Sciatic nerve (tissue), 2 donors: ENCODE results near the gene ROS1. TPM values are rescaled to one million over a fixed set of nuclear protein-coding genes. Genes with fewer than 3 reads are reported as not detected.
A peak's percentile ranks its signal among the peaks of the same experiment; 100 is the strongest.
"Not testable (repeated sequence)": the region's sequence is repeated elsewhere in the genome, so short reads cannot be mapped to it uniquely, and the experiment has no call there.

Experiments used
- ATAC-seq: fragments of 200-7000 bp; cut with Tn5 transposase; one replicate; pipeline ENCODE4 v1.9.1; 2020; ENCODE audit warnings: mild to moderate bottlenecking, moderate library complexity
- DNase-seq: peaks from one replicate; pipeline ENCODE4 v3.0.0-alpha.2; 2020; ENCODE audit warnings: low spot score
- intact Hi-C: fragments of 100-400 bp; cut with DNase I; formaldehyde crosslinking; loops from one replicate; pipeline ENCODE4 v1.14.2; 2022
- total RNA-seq: library from RNA; stranded (reverse); fragmentation: NEBNext Ultra II Directional; extraction: Animal tissue kit (Norgen Biotek cat#: 25700); gene quantifications from one replicate; pipeline ENCODE4 v1.2.1, GENCODE V29; 2021
- donor health status: DM: no; HTN: no; CAD: no.
- donor health status: DM: no; HTN: no; CAD: no.

ROS1 gene
- total RNA-seq, 1 donor from 2014 or later = 0.04 TPM

GRCh38 chr6:117275205-117275604 is 150.5 kb downstream of the ROS1 start:
- no peak for DNase-seq
- intact Hi-C loops = no loop called here

GRCh38 chr6:117272891-117273290 is 152.9 kb downstream of the ROS1 start:
- intact Hi-C loops = no loop called here
- DNase-seq (no peak), ATAC-seq (no peak)

More at GRCh38 chr6:117275205-117275604, 150.5 kb downstream of the ROS1 start:
- ATAC-seq = no peak

GRCh38 chr6:117272032-117272866 is 153.5 kb downstream of the ROS1 start:
- intact Hi-C loops = no loop called here
- no peak for ATAC-seq
- DNase-seq = no peak

GRCh38 chr6:117270843-117271507 is 154.8 kb downstream of the ROS1 start:
- intact Hi-C loops = no loop called here
- DNase-seq (no peak), ATAC-seq (no peak)

DNA sequence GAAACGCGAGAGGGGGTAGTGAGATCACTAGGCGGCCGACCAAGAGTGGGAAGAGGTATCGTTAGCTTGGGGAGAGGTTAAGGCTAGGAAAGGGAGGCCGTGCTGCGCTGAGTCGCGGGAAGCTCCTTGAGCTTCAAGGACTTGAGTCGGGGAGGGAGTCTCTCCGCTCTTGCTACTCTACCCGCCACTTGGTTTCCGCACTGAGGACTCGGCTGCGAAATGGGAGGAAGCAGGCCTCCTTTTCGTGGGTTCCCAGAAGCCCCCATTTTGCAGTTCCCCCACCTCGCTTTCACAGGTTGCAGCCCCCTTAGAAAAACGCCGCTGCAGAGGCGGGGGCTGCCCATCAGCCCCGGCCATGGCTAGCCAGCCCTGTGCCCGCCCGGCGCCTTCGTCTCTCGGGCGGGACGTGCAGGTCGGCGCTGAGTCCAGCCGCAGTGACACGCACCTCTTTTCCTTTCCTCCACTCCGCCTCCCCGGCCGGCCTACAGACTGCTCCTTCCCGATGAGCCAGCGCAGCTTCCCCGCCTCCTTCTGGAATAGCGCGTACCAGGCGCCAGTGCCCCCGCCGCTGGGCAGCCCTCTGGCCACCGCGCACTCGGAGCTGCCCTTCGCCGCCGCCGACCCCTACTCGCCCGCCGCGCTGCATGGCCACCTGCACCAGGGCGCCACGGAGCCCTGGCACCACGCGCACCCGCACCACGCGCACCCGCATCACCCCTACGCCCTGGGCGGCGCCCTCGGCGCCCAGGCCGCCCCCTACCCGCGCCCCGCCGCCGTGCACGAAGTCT is 155.5 kb downstream of the ROS1 start:
- intact Hi-C loops = no loop called here
- no peak for DNase-seq
- ATAC-seq = no peak

DNA sequence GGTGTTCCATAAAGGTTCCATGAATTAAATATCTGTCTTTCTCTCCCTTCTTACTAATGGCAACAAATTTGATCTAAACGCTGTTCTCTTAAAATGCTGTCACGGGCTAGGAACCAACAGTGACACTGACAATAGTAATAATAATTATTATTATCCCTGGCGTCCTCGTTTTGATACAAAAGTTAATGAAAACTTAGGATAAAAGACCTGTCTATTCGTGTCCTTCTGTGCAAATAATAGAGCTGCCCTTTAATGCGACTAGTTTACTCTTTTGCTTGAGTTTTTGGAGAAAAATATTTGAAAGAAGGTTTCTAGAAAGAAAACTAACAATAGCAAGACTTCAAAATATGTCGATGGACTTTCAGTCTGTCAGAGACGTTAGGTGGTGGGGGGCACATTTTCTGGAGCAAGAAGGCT is 156.1 kb downstream of the ROS1 start:
- ATAC-seq (no peak), DNase-seq (no peak)
- intact Hi-C loops = no loop called here

- intact Hi-C loops = no loop called here
- ATAC-seq (no peak), DNase-seq (no peak)
Observed at GRCh38 chr6:117268924-117269323, 156.8 kb downstream of the ROS1 start.

DNA sequence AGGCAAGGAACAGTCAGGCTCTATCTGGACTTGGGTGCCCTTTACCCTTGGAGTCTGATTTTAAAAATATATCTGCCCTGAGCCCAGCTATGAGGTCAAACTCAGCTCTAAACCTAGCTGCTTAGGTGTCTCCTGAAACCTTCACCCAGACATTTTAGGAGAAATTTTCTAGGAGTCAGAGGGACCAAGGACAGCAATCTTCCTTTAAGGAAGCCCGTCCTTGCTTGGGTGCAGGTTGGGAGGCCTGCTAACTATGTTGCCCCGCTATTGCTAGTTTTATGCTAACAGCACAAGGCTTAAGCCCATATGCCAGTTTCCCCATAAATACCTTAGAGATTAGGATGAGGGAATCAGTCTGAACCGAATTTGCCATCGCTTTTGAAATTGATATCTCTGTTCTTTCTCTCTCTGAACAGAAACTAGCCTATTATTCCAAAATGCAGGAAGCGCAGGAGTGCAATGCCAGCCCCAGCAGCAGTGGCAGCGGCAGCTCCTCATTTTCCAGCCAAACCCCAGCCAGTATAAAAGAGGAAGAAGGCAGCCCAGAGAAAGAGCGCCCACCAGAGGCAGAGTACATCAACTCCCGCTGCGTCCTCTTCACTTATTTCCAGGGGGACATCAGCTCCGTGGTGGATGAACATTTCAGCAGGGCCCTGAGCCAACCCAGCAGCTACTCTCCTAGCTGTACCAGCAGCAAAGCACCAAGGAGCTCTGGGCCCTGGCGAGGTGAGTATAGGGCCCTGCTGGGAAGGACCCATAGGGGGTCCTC is 157.8 kb downstream of the ROS1 start:
- ATAC-seq (no peak), DNase-seq (no peak)
- intact Hi-C loops = no loop called here

DNA sequence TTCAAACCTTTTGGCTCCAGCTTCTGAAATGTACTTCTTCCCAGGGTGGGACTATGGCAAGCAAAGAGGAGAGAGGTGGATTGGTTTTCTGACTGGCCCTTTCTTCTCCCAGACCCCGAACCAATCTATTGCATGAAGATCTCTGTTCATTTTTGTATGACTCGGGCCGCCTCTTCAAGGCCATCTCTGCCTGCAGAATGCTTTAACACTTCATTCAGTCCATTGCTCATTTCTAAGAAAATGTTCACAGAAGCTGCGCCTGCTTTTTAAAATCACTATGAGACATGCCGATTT is 158.7 kb downstream of the ROS1 start:
- intact Hi-C loops = no loop called here
- ATAC-seq (no peak), DNase-seq (no peak)

GRCh38 chr6:117266257-117267053 is 159.3 kb downstream of the ROS1 start:
- no peak for DNase-seq
- no peak for ATAC-seq
- intact Hi-C loops = no loop called here

DNA sequence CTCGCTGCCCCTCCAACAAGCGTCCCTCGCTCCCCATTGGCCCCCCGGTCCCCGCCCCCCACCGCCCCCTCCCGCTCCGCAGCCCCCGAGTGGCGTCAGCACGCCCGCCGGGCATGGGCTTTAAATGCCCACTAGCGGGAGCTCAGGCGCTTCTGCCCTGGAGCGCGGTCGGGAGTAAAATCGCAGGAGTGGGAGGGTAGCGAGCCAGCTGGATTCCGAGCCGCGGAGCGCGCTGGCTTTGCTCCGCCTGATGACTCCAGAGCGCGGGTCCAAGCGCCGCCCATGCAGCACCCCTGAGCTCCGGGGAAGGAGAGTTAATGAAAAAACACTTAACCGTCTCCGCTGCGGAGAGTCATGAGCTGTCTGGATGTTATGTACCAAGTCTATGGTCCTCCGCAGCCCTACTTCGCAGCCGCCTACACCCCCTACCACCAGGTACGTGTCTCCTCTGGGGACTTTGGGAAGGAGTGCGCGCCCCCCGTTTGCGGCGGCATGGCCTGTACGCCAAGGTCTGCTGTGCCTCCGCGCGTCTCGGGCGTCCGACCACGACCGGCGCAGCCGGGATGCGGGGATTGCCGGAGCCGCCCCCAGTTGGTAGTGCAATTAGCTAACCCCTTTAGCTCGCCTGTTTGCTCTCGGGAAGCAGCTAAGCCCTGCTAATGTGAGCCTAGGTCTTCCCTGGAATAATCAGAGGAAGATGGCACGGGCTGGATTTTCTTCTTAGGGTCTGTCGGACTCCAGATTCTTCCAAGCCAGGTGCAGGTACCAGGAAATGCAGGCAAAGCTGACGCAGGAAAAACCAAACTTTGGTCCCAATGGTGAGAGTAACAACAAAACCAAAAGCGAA is 160.1 kb downstream of the ROS1 start, which contains the start of gene VGLL2:
VGLL2 (plus strand) TSS at position 149 of the 847 bp plus-strand sequence; CDS start at position 355, 206 bp downstream.
- DNase-seq (no peak), ATAC-seq (peak; percentile 44)
- intact Hi-C loops = no loop called here

GRCh38 chr6:117264692-117265409 is 160.9 kb downstream of the ROS1 start:
- ATAC-seq (peak; percentile 31), DNase-seq (no peak)
- intact Hi-C loops = no loop called here

DNA sequence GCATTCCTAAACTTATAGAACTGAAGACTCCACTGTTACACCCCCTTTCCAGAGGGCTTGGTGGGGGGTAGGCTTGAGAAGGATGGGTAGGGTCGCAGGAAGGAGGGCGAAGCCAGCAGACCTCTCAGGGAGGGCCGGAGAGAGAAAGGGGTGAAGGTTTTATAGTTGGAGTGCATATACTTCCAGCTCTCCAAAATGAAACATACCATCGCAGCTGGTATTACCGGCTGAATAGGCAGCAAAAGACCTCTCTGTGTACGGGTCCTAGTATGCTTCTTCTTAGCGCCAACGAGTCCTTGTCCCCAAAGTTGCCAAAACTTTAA is 161.4 kb downstream of the ROS1 start:
- DNase-seq (no peak), ATAC-seq (no peak)
- intact Hi-C loops = no loop called here

GRCh38 chr6:117263353-117263927 is 162.3 kb downstream of the ROS1 start:
- no peak for DNase-seq
- no peak for ATAC-seq
- intact Hi-C loops = no loop called here

- intact Hi-C loops = no loop called here
- no peak for DNase-seq
- ATAC-seq = no peak
Observed at GRCh38 chr6:117262799-117263198, 162.9 kb downstream of the ROS1 start.

DNA sequence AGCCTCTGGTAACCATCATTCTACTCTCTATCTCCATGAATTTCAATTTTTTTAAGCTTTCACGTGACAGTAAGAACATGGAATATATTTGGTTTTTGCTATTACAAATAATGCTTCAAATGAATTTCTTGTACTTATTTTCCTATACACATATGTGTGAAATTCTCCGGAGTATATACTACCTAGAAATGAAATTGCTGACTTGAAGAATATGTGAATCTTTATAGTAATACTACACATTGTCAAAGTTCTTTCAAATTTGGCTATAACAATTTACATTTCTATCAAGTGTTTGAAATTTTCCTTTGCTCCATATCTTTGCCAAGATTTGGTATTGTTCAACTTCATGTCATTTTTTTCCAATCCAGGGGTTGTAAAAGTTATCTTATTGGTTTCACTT is 172.0 kb downstream of the ROS1 start:
- ATAC-seq = no peak
- intact Hi-C loops = no loop called here
- DNase-seq = no peak

DNA sequence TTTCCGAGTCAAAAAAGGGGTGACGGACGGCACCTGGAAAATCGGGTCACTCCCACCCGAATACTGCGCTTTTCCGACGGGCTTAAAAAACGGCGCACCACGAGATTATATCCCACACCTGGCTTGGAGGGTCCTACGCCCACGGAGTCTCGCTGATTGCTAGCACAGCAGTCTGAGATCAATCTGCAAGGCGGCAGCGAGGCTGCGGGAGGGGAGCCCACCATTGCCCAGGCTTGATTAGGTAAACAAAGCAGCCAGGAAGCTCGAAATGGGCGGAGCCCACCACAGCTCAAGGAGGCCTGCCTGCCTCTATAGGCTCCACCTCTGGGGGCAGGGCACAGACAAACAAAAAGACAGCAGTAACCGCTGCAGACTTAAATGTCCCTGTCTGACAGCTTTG is 180.8 kb downstream of the ROS1 start:
- DNase-seq, intact Hi-C loops, ATAC-seq: not testable (repeated sequence)
